H9 (cell line): ENCODE measurements around the gene MFSD12. TPM values are rescaled to one million over a fixed set of nuclear protein-coding genes. Genes with fewer than 3 reads are reported as not detected.

Experiments used
- DNase-seq: peaks from one replicate; pipeline ENCODE4 v3.0.0-alpha.2; 2017
- H2AFZ ChIP-seq: one replicate; pipeline ENCODE4 v1.6.1; 2013; ENCODE audit warnings: mild to moderate bottlenecking, low read length, control low read depth, moderate library complexity
- H2AK5ac ChIP-seq: 2 replicates; pipeline ENCODE4 v1.6.1; 2013; ENCODE audit warnings: low read length, control low read depth, mixed read lengths; ENCODE audit not compliant: insufficient read length
- H2BK120ac ChIP-seq: one replicate; pipeline ENCODE4 v1.6.1; 2013; ENCODE audit warnings: low read depth, mild to moderate bottlenecking, low read length, control low read depth, inconsistent platforms; ENCODE audit not compliant: poor library complexity, severe bottlenecking
- H2BK12ac ChIP-seq: 2 replicates; pipeline ENCODE4 v1.6.1; 2013; ENCODE audit warnings: low read length, control low read depth, mixed read lengths, low read depth; ENCODE audit not compliant: insufficient read length
- H2BK15ac ChIP-seq: 2 replicates; pipeline ENCODE4 v1.6.1; 2013; ENCODE audit warnings: low read depth, low read length, control low read depth
- H2BK20ac ChIP-seq: one replicate; pipeline ENCODE4 v1.6.1; 2013; ENCODE audit warnings: low read depth, mild to moderate bottlenecking, low read length, control low read depth, inconsistent platforms; ENCODE audit not compliant: poor library complexity, severe bottlenecking
- H2BK5ac ChIP-seq: 2 replicates; pipeline ENCODE4 v1.6.1; 2013; ENCODE audit warnings: low read length, control low read depth, mixed read lengths; ENCODE audit not compliant: insufficient read length
- H3K14ac ChIP-seq: 2 replicates; pipeline ENCODE4 v1.6.1; 2013; ENCODE audit warnings: low read length, control low read depth; ENCODE audit not compliant: insufficient read depth
- H3K18ac ChIP-seq: 2 replicates; pipeline ENCODE4 v1.6.1; 2013; ENCODE audit warnings: low read depth, mild to moderate bottlenecking, mixed read lengths, low read length, control low read depth; ENCODE audit not compliant: insufficient read length
- H3K23ac ChIP-seq: 2 replicates; pipeline ENCODE4 v1.6.1; 2013; ENCODE audit warnings: low read length, control low read depth, mixed read lengths, low read depth; ENCODE audit not compliant: insufficient read length
- H3K23me2 ChIP-seq: 2 replicates; pipeline ENCODE4 v1.6.1; 2013; ENCODE audit warnings: low read depth, mild to moderate bottlenecking, mixed read lengths, low read length, control low read depth; ENCODE audit not compliant: insufficient read length, poor library complexity, severe bottlenecking
- H3K27ac ChIP-seq: 2 replicates; pipeline ENCODE4 v1.5.1; 2013; ENCODE audit warnings: low read length, control low read depth, mixed read lengths, low read depth; ENCODE audit not compliant: insufficient read length
- H3K27me3 ChIP-seq: 2 replicates; pipeline ENCODE4 v1.6.1; 2013; ENCODE audit warnings: low read length, control low read depth, inconsistent platforms; ENCODE audit not compliant: insufficient read depth
- H3K4ac ChIP-seq: 2 replicates; pipeline ENCODE4 v1.6.1; 2013; ENCODE audit warnings: low read depth, mild to moderate bottlenecking, control low read depth, inconsistent platforms, low read length, moderate library complexity
- H3K4me1 ChIP-seq: 2 replicates; pipeline ENCODE4 v1.6.1; 2013; ENCODE audit warnings: low read length, control low read depth, inconsistent platforms; ENCODE audit not compliant: insufficient read depth
- H3K4me2 ChIP-seq: 2 replicates; pipeline ENCODE4 v1.6.1; 2013; ENCODE audit warnings: low read length, control low read depth, mixed read lengths; ENCODE audit not compliant: insufficient read length, insufficient read depth
- H3K56ac ChIP-seq: 2 replicates; pipeline ENCODE4 v1.6.1; 2013; ENCODE audit warnings: low read depth, mild to moderate bottlenecking, mixed read lengths, low read length, control low read depth; ENCODE audit not compliant: insufficient read length
- H3K79me1 ChIP-seq: 2 replicates; pipeline ENCODE4 v1.6.1; 2013; ENCODE audit warnings: low read depth, mild to moderate bottlenecking, moderate library complexity, low read length, control low read depth, inconsistent platforms; ENCODE audit not compliant: insufficient read depth, poor library complexity, severe bottlenecking
- H3K79me2 ChIP-seq: 2 replicates; pipeline ENCODE4 v1.6.1; 2013; ENCODE audit warnings: low read length, control low read depth, inconsistent platforms; ENCODE audit not compliant: insufficient read depth
- H3K9ac ChIP-seq: 2 replicates; pipeline ENCODE4 v1.6.1; 2013; ENCODE audit warnings: low read length, control low read depth, mixed read lengths; ENCODE audit not compliant: insufficient read length; ENCODE audit errors: extremely low read depth
- H3K9me3 ChIP-seq: one replicate; pipeline ENCODE4 v1.6.1; 2013; ENCODE audit warnings: low read depth, low read length, inconsistent platforms; ENCODE audit not compliant: control insufficient read depth
- H3T11ph ChIP-seq: one replicate; pipeline ENCODE4 v1.6.1; 2013; ENCODE audit warnings: mild to moderate bottlenecking, low read length, control low read depth, inconsistent platforms
- H4K20me1 ChIP-seq: one replicate; pipeline ENCODE4 v1.6.1; 2013; ENCODE audit not compliant: control insufficient read depth, insufficient read length, insufficient read depth
- H4K5ac ChIP-seq: 2 replicates; pipeline ENCODE4 v1.6.1; 2013; ENCODE audit warnings: low read depth, mild to moderate bottlenecking, mixed read lengths, low read length, control low read depth; ENCODE audit not compliant: insufficient read length
- H4K8ac ChIP-seq: replicated peaks from 2 replicates; pipeline ENCODE4 v1.6.1; 2013; ENCODE audit warnings: low read length, control low read depth, mixed read lengths, low read depth; ENCODE audit not compliant: insufficient read length
- H4K91ac ChIP-seq: 2 replicates; pipeline ENCODE4 v1.6.1; 2013; ENCODE audit warnings: low read depth, mild to moderate bottlenecking, moderate library complexity, mixed read lengths, low read length, control low read depth; ENCODE audit not compliant: insufficient read length
- H3K27ac Mint-ChIP-seq, 3 experiments: 2 replicates in 2 of 3; 3 replicates in 1 of 3; pipeline ENCODE4 v1.8.0; 2020 to 2021; ENCODE audit warnings: mixed read lengths in 3 of 3, mild to moderate bottlenecking in 1 of 3, moderate library complexity in 1 of 3
- H3K27me3 Mint-ChIP-seq: 2 replicates; pipeline ENCODE4 v1.8.0; 2021; ENCODE audit warnings: low read depth, mild to moderate bottlenecking, moderate library complexity, mixed read lengths
- H3K36me3 Mint-ChIP-seq, 3 experiments: 2 replicates in 2 of 3; 3 replicates in 1 of 3; pipeline ENCODE4 v1.8.0; 2020 to 2021; ENCODE audit warnings: low read depth in 3 of 3, mixed read lengths in 3 of 3; ENCODE audit not compliant: insufficient read depth in 1 of 3
- H3K4me1 Mint-ChIP-seq, 2 experiments: 2 replicates each; pipeline ENCODE4 v1.8.0; 2020; ENCODE audit warnings: mixed read lengths in 2 of 2
- H3K4me3 Mint-ChIP-seq, 2 experiments: 2 replicates in 1 of 2; 3 replicates in 1 of 2; pipeline ENCODE4 v1.8.0; 2020 to 2021; ENCODE audit warnings: mild to moderate bottlenecking in 2 of 2, mixed read lengths in 2 of 2, moderate library complexity in 1 of 2
- H3K9me3 Mint-ChIP-seq, 2 experiments: 2 replicates in 1 of 2; 3 replicates in 1 of 2; pipeline ENCODE4 v1.8.0; 2020; ENCODE audit warnings: mild to moderate bottlenecking in 2 of 2, mixed read lengths in 2 of 2, moderate library complexity in 1 of 2
- CTCF ChIP-seq: fragments of 200-600 bp; sonication (generic); conservative IDR thresholded peaks from 3 replicates; pipeline ENCODE4 v1.8.0; 2021; ENCODE audit warnings: antibody characterized with exemption, mild to moderate bottlenecking
- WGBS: extraction: QIAGEN DNeasy Blood & Tissue Kit; methylation state at CpG from one replicate; pipeline ENCODE4 v1.1.7; 2013; ENCODE audit warnings: missing lambda C conversion rate, low lambda C conversion rate, mixed read lengths; ENCODE audit not compliant: insufficient read length; ENCODE audit errors: extremely low coverage; 5-methylcytosine and 5-hydroxymethylcytosine counted together
- total RNA-seq: library from RNA; stranded (reverse); gene quantifications from 2 replicates; pipeline ENCODE4 v1.2.1, GENCODE V29; 2021

The MFSD12 gene
- total RNA-seq, 1 experiment from 2014 or later = 58.8 TPM

- no peaks in the 10 kb centered on the region; the same call in 1 of the 2 replicates for H3K27me3 Mint-ChIP-seq
- Histone ChIP-seq H3K27me3 (no peaks in the 10 kb centered on the region), H2BK5ac (no peak overlapping the region), H3K56ac (no peak overlapping the region), H3K27ac (no peak overlapping the region), H3K23ac (no peak overlapping the region), H2BK120ac (no peak overlapping the region), H3K18ac (peak overlapping the region; percentile 19), H2BK20ac (no peak overlapping the region), H3K79me2 (no peaks in the 10 kb centered on the region; the same call in 1 of the 2 replicates), H4K8ac (no peak overlapping the region), H2AFZ (no peak overlapping the region), H3K4ac (no peak overlapping the region), H4K20me1 (no peaks in the 10 kb centered on the region), H3T11ph (no peak overlapping the region), H4K5ac (no peak overlapping the region), H2BK15ac (no peak overlapping the region), H3K14ac (no peak overlapping the region), H3K4me1 (peaks cover 3% of the 10 kb centered on the region; the same call in 1 of the 2 replicates), H3K23me2 (no peaks in the 10 kb centered on the region), H3K79me1 (no peaks in the 10 kb centered on the region), H2BK12ac (no peak overlapping the region), H4K91ac (no peak overlapping the region), H3K4me2 (peak overlapping the region; percentile 17), H3K9ac (no peak overlapping the region), H3K9me3 (no peaks in the 10 kb centered on the region), H2AK5ac (no peak overlapping the region)
- peak overlapping the region; percentile 38 to 69 for H3K4me3 Mint-ChIP-seq
- DNase-seq = peak; percentile 68
- peaks cover 2 to 11% (median 10%) of the 10 kb centered on the region in 3 experiments; a peak in 5 of 7 replicates for H3K36me3 Mint-ChIP-seq
- H3K4me1 Mint-ChIP-seq = peaks cover 36 to 45% of the 10 kb centered on the region in 2 experiments
- WGBS = no CpG with 5 or more reads among the region's 10 CpGs
- no peak for TF ChIP-seq CTCF
- H3K9me3 Mint-ChIP-seq = no peaks in the 10 kb centered on the region; a peak in 1 of 5 replicates
- H3K27ac Mint-ChIP-seq = peak overlapping the region; percentile 63 to 91 (median 83); a peak in 6 of 7 replicates
These were observed 39.1 kb downstream of the MFSD12 start for GRCh38 chr19:3518255-3518654.
